NB4 (cell line): Measurements from ENCODE around the gene WDR20.

ENCODE experiments used
- CTCF ChIP-seq: IDR thresholded peaks from one replicate; pipeline ENCODE4 v1.5.1; 2012; ENCODE audit warnings: low read depth, low read length
- MAX ChIP-seq: IDR thresholded peaks from 2 replicates; pipeline ENCODE4 v1.6.1; 2011; ENCODE audit warnings: low read depth, low read length

- TF ChIP-seq CTCF (no peak), MAX (peak; percentile 44; the same call in 1 of the 2 replicates)
Measured at GRCh38 chr14:102139286-102140026, at the start of gene WDR20.
